Mesendoderm (in vitro differentiated cells): Measurements from ENCODE around the gene ATP4A.

ENCODE experiments used
- DNase-seq: peaks from one replicate; pipeline ENCODE4 v3.0.0; 2013
- H2AK5ac ChIP-seq: 2 replicates; pipeline ENCODE4 v1.6.1; 2013; ENCODE audit warnings: low read length, inconsistent platforms
- H2BK120ac ChIP-seq: 2 replicates; pipeline ENCODE4 v1.6.1; 2013; ENCODE audit warnings: low read depth, mild to moderate bottlenecking, low read length, moderate library complexity, mixed read lengths
- H2BK15ac ChIP-seq: replicated peaks from 2 replicates; pipeline ENCODE4 v1.6.1; 2013; ENCODE audit warnings: low read depth, mild to moderate bottlenecking, moderate library complexity
- H2BK5ac ChIP-seq: 2 replicates; pipeline ENCODE4 v1.6.1; 2013; ENCODE audit warnings: low read length, inconsistent platforms
- H3K18ac ChIP-seq: 2 replicates; pipeline ENCODE4 v1.6.1; 2013; ENCODE audit warnings: mild to moderate bottlenecking, low read length, mixed read lengths
- H3K23ac ChIP-seq: one replicate; pipeline ENCODE4 v1.6.1; 2013; ENCODE audit warnings: low read length
- H3K27ac ChIP-seq: 2 replicates; pipeline ENCODE4 v1.5.1; 2013; ENCODE audit warnings: low read depth, mild to moderate bottlenecking, inconsistent platforms, low read length, moderate library complexity
- H3K27me3 ChIP-seq: 2 replicates; pipeline ENCODE4 v1.6.1; 2013; ENCODE audit warnings: low read length, control low read depth, mild to moderate bottlenecking, inconsistent platforms; ENCODE audit not compliant: insufficient read depth, poor library complexity
- H3K36me3 ChIP-seq: 2 replicates; pipeline ENCODE4 v1.6.1; 2013; ENCODE audit warnings: low read length, inconsistent platforms; ENCODE audit not compliant: control insufficient read depth, insufficient read depth
- H3K4ac ChIP-seq: one replicate; pipeline ENCODE4 v1.6.1; 2013; ENCODE audit warnings: low read depth, mild to moderate bottlenecking, low read length, moderate library complexity
- H3K4me1 ChIP-seq: 2 replicates; pipeline ENCODE4 v1.6.1; 2013; ENCODE audit warnings: low read depth, low read length, inconsistent platforms; ENCODE audit not compliant: control insufficient read depth
- H3K4me2 ChIP-seq: 2 replicates; pipeline ENCODE4 v1.6.1; 2013; ENCODE audit warnings: low read length
- H3K4me3 ChIP-seq: 2 replicates; pipeline ENCODE4 v1.5.1; 2013; ENCODE audit warnings: mild to moderate bottlenecking, low read length
- H3K56ac ChIP-seq: one replicate; pipeline ENCODE4 v1.6.1; 2013; ENCODE audit warnings: low read length
- H3K79me1 ChIP-seq: 2 replicates; pipeline ENCODE4 v1.6.1; 2013; ENCODE audit warnings: low read length, inconsistent platforms
- H3K79me2 ChIP-seq: 2 replicates; pipeline ENCODE4 v1.6.1; 2013; ENCODE audit warnings: mild to moderate bottlenecking, low read length; ENCODE audit not compliant: control insufficient read depth, insufficient read depth
- H3K9ac ChIP-seq: 2 replicates; pipeline ENCODE4 v1.6.1; 2013; ENCODE audit warnings: low read length, inconsistent platforms
- H4K5ac ChIP-seq: one replicate; pipeline ENCODE4 v1.6.1; 2013; ENCODE audit warnings: low read length
- H4K8ac ChIP-seq: one replicate; pipeline ENCODE4 v1.6.1; 2013; ENCODE audit warnings: low read depth, mild to moderate bottlenecking, control low read depth, low read length, moderate library complexity
- WGBS: extraction: QIAGEN DNeasy Blood & Tissue Kit; methylation state at CpG from one replicate; pipeline ENCODE4 v1.1.7; 2013; ENCODE audit warnings: low lambda C conversion rate, missing lambda C conversion rate; ENCODE audit not compliant: insufficient coverage; ENCODE audit errors: extremely low coverage; 5-methylcytosine and 5-hydroxymethylcytosine counted together

ATP4A gene

DNA sequence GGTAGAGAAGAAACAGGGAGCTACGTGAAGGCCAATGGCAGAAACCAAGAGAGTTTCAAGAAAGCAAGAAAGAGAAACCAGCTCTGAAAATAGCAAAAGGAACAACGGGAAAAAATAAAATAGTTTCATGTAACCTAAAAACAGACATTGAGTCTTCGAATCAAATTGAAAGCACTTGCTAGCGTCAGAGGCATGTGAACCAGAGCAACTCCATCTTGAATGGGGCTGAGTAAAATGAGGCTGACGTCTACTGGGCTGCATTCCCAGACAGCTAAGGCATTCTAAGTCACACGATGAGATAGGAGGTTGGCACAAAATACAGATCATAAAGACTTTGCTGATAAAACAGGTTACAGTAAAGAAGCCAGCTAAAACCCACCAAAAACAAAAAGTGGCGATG, 15.2 kb upstream of the ATP4A start:
- Histone ChIP-seq H3K27ac (no peak overlapping the region), H2BK5ac (no peak overlapping the region), H2BK120ac (no peak overlapping the region), H3K56ac (no peak overlapping the region), H3K4me1 (no peaks in the 10 kb centered on the region), H4K8ac (no peak overlapping the region), H3K79me1 (no peaks in the 10 kb centered on the region), H2AK5ac (no peak overlapping the region), H3K4ac (no peak overlapping the region), H3K9ac (no peak overlapping the region), H3K27me3 (no peaks in the 10 kb centered on the region), H4K5ac (no peak overlapping the region), H3K4me3 (no peak overlapping the region), H3K36me3 (no peaks in the 10 kb centered on the region), H3K18ac (no peak overlapping the region), H3K4me2 (no peak overlapping the region), H3K79me2 (no peaks in the 10 kb centered on the region), H2BK15ac (no peak overlapping the region), H3K23ac (no peak overlapping the region)
- no peak for DNase-seq
- no CpG with 5 or more reads among the region's 7 CpGs for WGBS

- Histone ChIP-seq H2BK15ac (no peak overlapping the region), H3K4me1 (no peaks in the 10 kb centered on the region), H4K5ac (no peak overlapping the region), H3K9ac (no peak overlapping the region), H3K79me1 (no peaks in the 10 kb centered on the region), H3K27ac (no peak overlapping the region), H3K23ac (no peak overlapping the region), H2BK120ac (no peak overlapping the region), H3K4me3 (no peak overlapping the region), H3K56ac (no peak overlapping the region), H3K36me3 (no peaks in the 10 kb centered on the region), H3K4ac (no peak overlapping the region), H2BK5ac (no peak overlapping the region), H3K4me2 (no peak overlapping the region), H3K27me3 (no peaks in the 10 kb centered on the region), H3K79me2 (no peaks in the 10 kb centered on the region), H2AK5ac (no peak overlapping the region), H4K8ac (no peak overlapping the region), H3K18ac (no peak overlapping the region)
- no peak for DNase-seq
- WGBS, result no CpG with 5 or more reads among the region's 1 CpG
Measured at GRCh38 chr19:35577918-35578317, 14.5 kb upstream of the ATP4A start.

DNA sequence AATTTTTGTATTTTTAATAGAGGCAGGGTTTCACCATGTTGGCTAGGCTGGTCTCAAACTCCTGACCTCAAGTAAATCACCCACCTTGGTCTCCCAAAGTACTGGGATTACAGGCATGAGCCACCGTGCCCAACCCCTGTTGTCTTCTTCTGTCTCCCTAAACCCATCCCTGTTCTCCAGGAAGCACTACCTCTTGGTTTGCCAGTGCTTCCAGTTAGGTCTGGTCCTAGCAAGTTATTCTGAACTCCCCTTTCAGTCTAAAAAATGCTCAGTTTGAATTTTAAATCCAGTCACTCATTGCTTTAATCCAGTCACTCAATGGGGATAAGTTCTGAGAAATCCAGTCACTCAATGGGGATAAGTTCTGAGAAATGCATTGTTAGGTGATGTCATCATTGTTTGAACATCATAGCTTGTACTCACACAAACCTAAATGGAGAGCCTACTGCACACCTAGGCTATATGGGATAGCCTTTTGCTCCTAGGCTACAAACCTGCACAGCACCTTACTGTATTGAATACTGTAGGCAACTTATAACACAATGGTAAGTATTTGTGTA, 8.0 kb upstream of the ATP4A start:
- H3K79me1 ChIP-seq, result no peaks in the 10 kb centered on the region
- H2BK15ac ChIP-seq, result no peak overlapping the region
- no peak overlapping the region for H4K8ac ChIP-seq
- DNase-seq, result no peak
- H3K23ac ChIP-seq, result no peak overlapping the region
- H2AK5ac ChIP-seq, result no peak overlapping the region
- no peak overlapping the region for H2BK5ac ChIP-seq
- no peak overlapping the region for H3K9ac ChIP-seq
- no peak overlapping the region for H2BK120ac ChIP-seq
- H3K56ac ChIP-seq, result no peak overlapping the region
- no peaks in the 10 kb centered on the region for H3K36me3 ChIP-seq
- H3K4me2 ChIP-seq, result no peak overlapping the region
- no peak overlapping the region for H3K18ac ChIP-seq
- H3K79me2 ChIP-seq, result no peaks in the 10 kb centered on the region
- H4K5ac ChIP-seq, result no peak overlapping the region
- H3K27me3 ChIP-seq, result no peaks in the 10 kb centered on the region
- WGBS, result no CpG with 5 or more reads among the region's 1 CpG
- no peak overlapping the region for H3K4me3 ChIP-seq
- no peaks in the 10 kb centered on the region for H3K4me1 ChIP-seq
- no peak overlapping the region for H3K27ac ChIP-seq
- no peak overlapping the region for H3K4ac ChIP-seq

DNA sequence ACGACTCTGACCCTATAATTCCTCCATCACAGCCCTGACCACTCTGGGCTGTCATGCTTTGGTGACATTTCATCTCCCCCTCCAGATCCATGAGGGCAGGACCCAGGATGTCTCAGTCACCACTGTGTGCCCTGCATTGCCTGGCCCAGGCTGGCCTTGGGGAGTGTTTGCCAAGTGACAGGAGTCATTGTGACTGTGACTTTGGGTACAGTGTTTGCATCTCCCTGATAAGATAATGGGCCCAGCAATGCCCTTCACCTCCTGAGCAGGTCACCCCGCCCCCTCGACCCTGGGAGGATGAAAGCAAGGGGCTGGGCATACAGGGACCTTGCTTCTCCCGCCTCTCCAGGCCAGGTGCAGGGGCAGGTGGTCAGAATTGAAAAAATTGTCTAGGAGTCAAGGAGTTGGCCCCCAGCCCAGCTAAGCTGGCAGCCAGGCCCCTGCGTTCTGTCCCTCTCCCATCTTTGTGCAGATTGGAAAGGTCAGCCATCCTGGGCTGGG, 5.9 kb upstream of the ATP4A start:
- no peak overlapping the region for H3K56ac ChIP-seq
- H3K36me3 ChIP-seq, result no peaks in the 10 kb centered on the region
- no peak overlapping the region for H3K4ac ChIP-seq
- no peak overlapping the region for H3K4me2 ChIP-seq
- no peak overlapping the region for H3K4me3 ChIP-seq
- no peak overlapping the region for H2BK5ac ChIP-seq
- no peak overlapping the region for H3K23ac ChIP-seq
- H2BK15ac ChIP-seq, result no peak overlapping the region
- H3K79me2 ChIP-seq, result no peaks in the 10 kb centered on the region
- no peaks in the 10 kb centered on the region for H3K27me3 ChIP-seq
- H3K18ac ChIP-seq, result no peak overlapping the region
- H2AK5ac ChIP-seq, result no peak overlapping the region
- no peak overlapping the region for H4K5ac ChIP-seq
- no CpG with 5 or more reads among the region's 5 CpGs for WGBS
- H3K79me1 ChIP-seq, result no peaks in the 10 kb centered on the region
- no peak overlapping the region for H2BK120ac ChIP-seq
- no peak for DNase-seq
- H4K8ac ChIP-seq, result no peak overlapping the region
- no peaks in the 10 kb centered on the region for H3K4me1 ChIP-seq
- no peak overlapping the region for H3K27ac ChIP-seq
- H3K9ac ChIP-seq, result no peak overlapping the region

- Histone ChIP-seq H4K5ac (no peak overlapping the region), H3K36me3 (no peaks in the 10 kb centered on the region), H3K79me2 (no peaks in the 10 kb centered on the region), H2BK120ac (no peak overlapping the region), H3K79me1 (no peaks in the 10 kb centered on the region), H2AK5ac (no peak overlapping the region), H3K4me2 (no peak overlapping the region), H2BK5ac (no peak overlapping the region), H3K23ac (no peak overlapping the region), H4K8ac (no peak overlapping the region), H3K4me1 (no peaks in the 10 kb centered on the region), H3K56ac (no peak overlapping the region), H3K9ac (no peak overlapping the region), H2BK15ac (no peak overlapping the region), H3K27me3 (no peaks in the 10 kb centered on the region), H3K18ac (no peak overlapping the region), H3K27ac (no peak overlapping the region), H3K4me3 (no peak overlapping the region), H3K4ac (no peak overlapping the region)
- no peak for DNase-seq
- no CpG with 5 or more reads among the region's 7 CpGs for WGBS
Measured at GRCh38 chr19:35566738-35567137, 3.3 kb upstream of the ATP4A start.
